Lung (tissue), 12 donors: Measurements from ENCODE around the gene ZHX3. TPM values are rescaled to one million over a fixed set of nuclear protein-coding genes. Genes with fewer than 3 reads are reported as not detected.

Experiments used
- ATAC-seq: fragments of 200-7000 bp; cut with Tn5 transposase; one replicate; pipeline ENCODE4 v1.9.1; 2020; ENCODE audit warnings: moderate number of reproducible peaks; ENCODE audit not compliant: insufficient read depth, low FRiP score
- DNase-seq, 3 donors: peaks; one replicate each; pipeline ENCODE4 v3.0.0-alpha.2; 2013 to 2017
- H3K27ac ChIP-seq, 2 donors: one replicate each; pipeline ENCODE4 v1.5.1; 2013; ENCODE audit warnings: mild to moderate bottlenecking in 2 of 2, moderate library complexity in 2 of 2, control low read depth in 1 of 2, inconsistent platforms in 1 of 2, low read depth in 1 of 2, low read length in 1 of 2
- H3K27me3 ChIP-seq, 3 donors: one replicate each; pipeline ENCODE4 v1.5.1; 2013; ENCODE audit warnings: low read length in 2 of 3; ENCODE audit not compliant: control insufficient read depth in 3 of 3, insufficient read depth in 3 of 3
- H3K36me3 ChIP-seq, 4 donors: one replicate each; pipeline ENCODE4 v1.5.1; 2013; ENCODE audit warnings: low read length in 4 of 4, mild to moderate bottlenecking in 1 of 4, moderate library complexity in 1 of 4; ENCODE audit not compliant: control insufficient read depth in 4 of 4, insufficient read depth in 4 of 4
- H3K4me1 ChIP-seq, 5 donors: one replicate each; pipeline ENCODE4 v1.5.1; 2013; ENCODE audit warnings: low read length in 5 of 5, mild to moderate bottlenecking in 2 of 5, moderate library complexity in 1 of 5; ENCODE audit not compliant: control insufficient read depth in 5 of 5, insufficient read depth in 5 of 5
- H3K4me3 ChIP-seq: one replicate; pipeline ENCODE4 v1.5.1; 2013; ENCODE audit warnings: mild to moderate bottlenecking, control low read depth, moderate library complexity
- H3K9ac ChIP-seq, 2 donors: one replicate each; pipeline ENCODE4 v1.5.1; 2013; ENCODE audit warnings: low read length in 2 of 2, control low read depth in 1 of 2; ENCODE audit not compliant: insufficient read depth in 1 of 2
- H3K9me3 ChIP-seq, 4 donors: one replicate each; pipeline ENCODE4 v1.5.1; 2013; ENCODE audit warnings: low read length in 3 of 4, mild to moderate bottlenecking in 1 of 4, moderate library complexity in 1 of 4; ENCODE audit not compliant: control insufficient read depth in 4 of 4, insufficient read depth in 3 of 4
- CTCF ChIP-seq: IDR thresholded peaks from 2 replicates; pipeline ENCODE4 v1.5.1; 2012; ENCODE audit warnings: mild to moderate bottlenecking; ENCODE audit errors: control extremely low read depth, extremely low read depth
- WGBS, 2 donors: extraction: QIAGEN DNeasy Blood & Tissue Kit; methylation state at CpG; one replicate each; pipeline ENCODE4 v1.1.7; 2013; 5-methylcytosine and 5-hydroxymethylcytosine counted together
- polyA plus RNA-seq, 2 donors: library from polyadenylated mRNA; stranded (reverse); fragments of 200-250 nt; gene quantifications; one replicate each; pipeline ENCODE4 v1.2.1, GENCODE V29; 2013
- total RNA-seq, 2 donors: library from RNA; depleted of rRNA in 1 of 2; stranded (reverse); fragments of >200 nt in 1 of 2; gene quantifications; one replicate each; pipeline ENCODE4 v1.2.1, GENCODE V29; 2014 to 2021
- donor health status: control.
- donor health status: control.
- donor health status: Bipolar disorder and iron deficiency.
- donor health status: healthy.
- donor health status: DM: yes; HTN: yes; CAD: no.

The ZHX3 gene
- total and polyA plus RNA-seq, 4 donors = 8.3 to 48.2 (median 18.0) TPM

GRCh38 chr20:41277049-41277448 is 40.5 kb downstream of the ZHX3 start:
- Histone ChIP-seq H3K4me3 (no peak overlapping the region), H3K9ac (no peak overlapping the region), H3K9me3 (no peaks in the 10 kb centered on the region), H3K27ac (no peak overlapping the region), H3K27me3 (no peaks in the 10 kb centered on the region), H3K36me3 (no peaks in the 10 kb centered on the region), H3K4me1 (peaks cover 0 to 16% (median 4%) of the 10 kb centered on the region in 5 donors)
- TF ChIP-seq CTCF = no peak
- DNase-seq (no peak), ATAC-seq (no peak)
- 83 to 89% methylated on average over 3 of the region's 3 CpGs for WGBS, 2 donors

GRCh38 chr20:41276317-41276751 is 41.2 kb downstream of the ZHX3 start:
- Histone ChIP-seq H3K9me3 (no peaks in the 10 kb centered on the region), H3K9ac (peak overlapping the region in 1 of 2 donors; percentile 24), H3K4me3 (no peak overlapping the region), H3K36me3 (no peaks in the 10 kb centered on the region), H3K4me1 (peaks cover 0 to 16% (median 5%) of the 10 kb centered on the region in 5 donors), H3K27ac (peak overlapping the region in 1 of 2 donors; percentile 59), H3K27me3 (no peaks in the 10 kb centered on the region)
- no peak for TF ChIP-seq CTCF
- peak; percentile 56 to 88 (median 75) for DNase-seq
- 61 to 77% methylated on average over 9 of the region's 9 CpGs for WGBS, 2 donors
- ATAC-seq = no peak

GRCh38 chr20:41275301-41275731 is 42.2 kb downstream of the ZHX3 start:
- TF ChIP-seq CTCF = no peak
- Histone ChIP-seq H3K9ac (no peak overlapping the region), H3K27me3 (no peaks in the 10 kb centered on the region), H3K27ac (peak overlapping the region in 1 of 2 donors; percentile 57), H3K4me1 (peaks cover 0 to 16% (median 5%) of the 10 kb centered on the region in 5 donors), H3K9me3 (no peaks in the 10 kb centered on the region), H3K36me3 (no peaks in the 10 kb centered on the region), H3K4me3 (no peak overlapping the region)
- peak; percentile 27 for ATAC-seq
- WGBS, 2 donors = 70 to 87% methylated on average over 4 of the region's 4 CpGs
- peak in 2 of 3 donors; percentile 15 to 24 for DNase-seq

- DNase-seq (no peak), ATAC-seq (no peak)
- Histone ChIP-seq H3K4me1 (peaks cover 0 to 9% (median 5%) of the 10 kb centered on the region in 5 donors), H3K27me3 (no peaks in the 10 kb centered on the region), H3K9ac (no peak overlapping the region), H3K27ac (peak overlapping the region in 1 of 2 donors; percentile 21), H3K9me3 (no peaks in the 10 kb centered on the region), H3K36me3 (no peaks in the 10 kb centered on the region), H3K4me3 (no peak overlapping the region)
- TF ChIP-seq CTCF = no peak
- 68 to 88% methylated on average over 5 of the region's 5 CpGs for WGBS, 2 donors
These were observed 43.4 kb downstream of the ZHX3 start for GRCh38 chr20:41274152-41274551.
